H1 (cell line): Measurements from ENCODE around the gene NEDD4L. TPM values are rescaled to one million over a fixed set of nuclear protein-coding genes. Genes with fewer than 3 reads are reported as not detected.

Experiments
- RAD21 ChIP-seq, 2 experiments: IDR thresholded peaks in 1 of 2; conservative IDR thresholded peaks in 1 of 2; 2 replicates each; pipeline ENCODE4 v1.6.1; 2011; ENCODE audit warnings: low read depth in 2 of 2, low read length in 2 of 2, improper control_type of control experiment in 1 of 2, inconsistent platforms in 1 of 2, mild to moderate bottlenecking in 1 of 2, moderate library complexity in 1 of 2
- polyA plus RNA-seq, 7 experiments: library from polyadenylated mRNA; depleted of rRNA in 3 of 7; stranded (reverse) in 5 of 7; unstranded in 2 of 7; fragments of >200 nt in 5 of 7; fragments of 200-250 nt in 2 of 7; gene quantifications; 1 replicate in 5 of 7; 2 replicates in 1 of 7; 4 replicates in 1 of 7; pipeline versions ENCODE4 v1.2.1 to v1.2.3, GENCODE V29; 2011 to 2013; ENCODE audit warnings: missing spikeins in 2 of 7, mixed read lengths in 2 of 7
- total RNA-seq: library from RNA; stranded (reverse); fragmentation: NEBNext Ultra II Directional; extraction: Animal tissue kit (Norgen Biotek cat#: 25700); gene quantifications from 2 replicates; pipeline ENCODE4 v1.2.1, GENCODE V29; 2021

Gene NEDD4L
- total and polyA plus RNA-seq, 2 of the 8 experiments (the other 6 are each of a cell fraction or from before 2014, with no cell fraction given) = 37.3 to 69.8 TPM

- TF ChIP-seq RAD21 (IDR thresholded peaks at IDR 0.05 in 1 of 2, conservative IDR thresholded peaks at IDR 0.05 in 1 of 2; ENCODE audit: low read depth in 2 of 2, low read length in 2 of 2) = no peak
Observed at GRCh38 chr18:58215011-58215410, 171.0 kb downstream of the NEDD4L start (continued).
